Smooth muscle cell of the brain vasculature (primary cell): ENCODE data around the gene PRDM15.

ENCODE experiments used
- DNase-seq: peaks from one replicate; pipeline ENCODE4 v3.0.0-alpha.2; 2012; ENCODE audit warnings: low read depth, low spot score

PRDM15 gene

DNA sequence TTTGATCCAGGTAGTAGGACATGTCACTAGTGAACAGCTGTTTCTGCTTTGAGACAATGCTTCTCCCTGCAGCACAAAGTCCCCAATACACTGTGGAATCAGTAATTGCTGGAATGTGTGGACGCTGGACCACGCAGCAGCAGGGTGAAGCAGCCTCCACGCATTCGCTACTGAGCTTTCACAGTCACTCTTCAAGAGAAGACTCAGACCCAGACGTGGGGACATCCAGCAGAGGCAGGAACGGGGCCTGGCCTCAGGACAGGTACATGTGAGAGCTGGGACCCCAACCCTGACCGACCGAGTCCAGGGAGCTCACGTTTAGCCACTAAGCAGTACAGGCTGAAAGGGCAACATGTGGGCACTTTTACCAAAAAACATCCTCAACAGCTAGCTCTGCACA, 34.1 kb upstream of the PRDM15 start:
- no peak for DNase-seq

DNA sequence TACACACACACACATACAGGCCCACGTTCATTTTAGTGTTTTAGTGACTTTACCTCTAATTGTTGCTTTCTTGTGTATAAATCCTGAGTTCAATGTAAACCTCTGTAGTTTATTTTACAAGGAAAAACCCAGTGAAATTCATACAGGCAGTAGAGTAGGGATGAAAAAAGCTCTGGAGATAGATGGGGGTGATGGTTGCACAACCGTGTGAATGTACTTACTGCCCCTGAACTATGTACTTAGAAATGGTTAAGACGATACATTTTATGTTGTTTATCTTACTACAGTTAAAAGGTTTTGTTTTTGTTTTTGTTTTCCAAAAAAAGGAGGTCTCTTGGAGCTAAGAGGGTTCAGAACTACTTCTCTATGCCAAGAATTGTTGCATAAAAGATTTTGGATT, 29.7 kb upstream of the PRDM15 start:
- DNase-seq, result no peak

DNA sequence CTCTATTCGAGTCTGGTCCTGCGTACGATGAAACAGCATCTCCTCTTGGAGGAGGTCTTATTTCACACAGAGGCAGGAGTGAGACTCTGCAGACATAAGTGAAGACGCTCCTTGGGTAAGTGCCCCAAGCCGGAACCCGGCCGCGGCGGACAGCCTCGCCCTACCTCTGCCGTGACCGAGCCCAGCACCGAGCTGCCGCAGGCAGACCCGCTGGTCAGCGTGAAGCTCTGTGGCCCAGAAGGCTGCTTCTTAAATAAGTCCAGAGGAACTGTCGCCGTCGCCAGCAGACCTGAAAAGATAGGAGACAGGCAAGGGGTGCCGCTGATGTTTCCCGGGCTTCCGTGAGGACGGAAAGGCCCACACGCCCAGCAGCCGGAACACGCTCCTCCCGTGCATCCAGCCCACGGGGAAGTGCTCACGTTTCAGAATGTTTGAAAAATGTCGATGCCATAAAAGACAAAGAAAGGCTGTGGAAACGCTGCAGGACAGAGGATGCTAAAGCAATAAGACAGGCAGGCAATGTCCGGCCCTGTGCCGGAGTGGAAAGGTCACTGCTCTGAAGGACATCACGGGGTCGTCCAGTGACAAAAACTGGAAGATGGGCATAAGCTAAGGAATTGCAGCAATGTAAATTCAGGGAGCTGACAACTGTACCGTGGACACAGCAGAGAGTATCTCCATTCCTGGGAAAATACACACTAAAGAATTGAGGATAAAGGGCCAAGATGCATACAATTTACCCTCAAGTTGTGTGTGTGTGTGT, 28.5 kb upstream of the PRDM15 start:
- DNase-seq, result no peak

DNA sequence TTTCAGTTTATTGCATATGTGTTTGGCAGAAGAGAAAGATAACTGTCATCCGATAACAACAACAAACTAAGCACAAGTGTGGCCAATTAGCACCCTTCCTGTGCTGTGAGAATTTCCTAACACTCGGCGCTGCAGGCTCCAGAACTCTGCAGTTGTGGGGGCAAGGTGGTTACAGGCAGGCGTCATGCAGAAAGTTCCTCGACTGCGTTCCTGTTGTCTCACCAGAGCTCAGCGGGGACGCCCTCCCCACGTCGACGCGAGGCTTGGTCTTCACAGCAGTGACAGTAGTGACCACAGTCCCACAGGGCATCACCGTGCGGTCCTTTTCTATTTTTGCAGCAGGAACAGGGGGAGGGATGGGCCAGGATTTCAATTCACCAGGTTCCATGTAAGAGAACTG, 27.6 kb upstream of the PRDM15 start:
- no peak for DNase-seq

DNA sequence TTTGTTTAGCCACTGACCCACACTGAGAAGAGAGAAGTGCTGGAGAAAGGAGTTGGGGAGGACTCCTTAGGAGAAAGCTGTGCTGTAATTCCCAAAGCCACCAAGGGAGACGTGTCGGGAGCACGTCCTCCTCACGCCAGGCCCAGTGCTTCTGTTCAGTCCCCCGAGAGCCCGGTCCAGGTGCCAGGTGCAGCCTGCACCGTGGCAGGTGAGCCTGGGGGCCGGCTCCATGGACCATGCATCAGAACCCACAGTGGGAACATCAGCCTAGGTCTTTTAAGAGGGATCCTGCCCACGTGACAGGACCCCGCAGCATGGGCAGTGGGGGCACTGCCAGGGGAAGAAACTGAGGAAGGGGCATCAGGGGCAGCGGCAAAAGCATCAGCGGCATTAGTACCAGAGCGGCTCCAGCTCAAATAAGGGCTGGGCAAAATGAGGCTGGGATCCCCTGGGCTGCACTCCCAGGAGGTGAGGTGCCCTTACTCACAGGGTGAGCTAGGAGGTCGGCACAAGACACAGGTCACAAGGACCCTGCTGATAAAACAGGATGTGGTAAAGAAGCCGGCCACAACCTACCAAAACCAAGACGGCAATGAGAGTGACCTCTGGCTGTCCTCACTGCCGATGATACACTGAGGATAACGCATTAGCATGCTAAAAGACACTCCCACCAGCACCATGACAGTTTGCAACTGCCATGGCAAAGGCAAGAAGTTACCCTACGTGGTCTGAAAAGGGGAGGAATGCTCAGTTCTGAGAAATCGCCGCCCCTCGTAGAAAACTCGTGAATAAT, 24.6 kb upstream of the PRDM15 start:
- no peak for DNase-seq

DNA sequence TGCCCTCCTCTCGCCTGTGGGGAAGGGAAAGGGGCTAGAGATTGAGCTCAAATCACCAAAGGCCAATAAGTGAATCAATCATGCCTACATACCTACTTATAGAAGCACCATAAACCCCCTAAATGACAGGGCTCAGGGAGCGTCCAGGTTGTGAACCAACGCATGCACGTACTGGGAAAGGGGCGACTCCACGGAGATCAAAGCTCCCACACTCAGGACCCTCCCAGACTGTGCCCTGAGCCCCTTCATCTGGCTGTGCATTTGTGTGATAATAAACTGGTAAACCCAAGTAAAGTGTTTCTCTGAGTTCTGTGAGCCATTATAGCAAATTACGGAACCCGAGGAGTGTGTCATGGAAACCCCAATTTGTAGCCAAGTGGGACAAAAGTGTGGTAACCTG, 23.8 kb upstream of the PRDM15 start:
- no peak for DNase-seq

DNA sequence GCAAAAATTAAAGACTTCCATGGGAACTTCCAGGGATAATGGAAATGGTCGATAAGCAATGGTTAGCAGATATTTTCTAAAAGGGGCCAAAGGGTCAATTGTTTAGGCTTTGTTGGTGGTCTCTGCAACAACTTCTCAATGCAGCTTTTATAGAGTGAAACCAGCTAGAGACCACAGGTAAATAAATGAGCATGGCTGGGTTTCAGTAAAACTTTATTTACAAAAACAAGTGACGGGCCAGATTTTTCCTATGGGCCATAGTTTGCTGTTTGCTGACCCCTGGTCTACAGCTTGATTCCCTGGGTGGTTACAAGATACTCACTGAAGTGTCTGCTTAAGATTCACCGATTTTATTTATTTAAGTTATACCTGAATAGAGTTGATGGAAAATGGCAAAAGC, 22.6 kb upstream of the PRDM15 start:
- no peak for DNase-seq

DNA sequence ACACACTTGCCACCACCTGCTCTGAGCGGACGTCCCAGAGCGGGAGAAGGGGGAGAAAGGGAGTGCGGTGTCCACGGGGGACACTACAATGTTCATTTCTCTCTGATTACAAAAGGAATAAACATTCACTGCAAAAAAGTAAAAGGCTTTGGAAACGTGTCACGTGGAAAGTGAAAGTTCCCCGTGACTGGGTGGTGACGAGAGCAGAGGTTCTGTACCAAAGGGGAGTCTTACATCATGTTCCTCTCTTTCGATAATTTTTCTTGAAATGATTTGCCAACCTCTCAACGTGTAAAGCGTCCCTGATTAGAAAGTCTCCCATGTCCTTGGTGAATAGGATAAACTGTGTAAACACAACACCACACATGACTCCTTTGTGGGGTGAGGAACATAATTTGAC, 22.0 kb upstream of the PRDM15 start:
- no peak for DNase-seq

DNA sequence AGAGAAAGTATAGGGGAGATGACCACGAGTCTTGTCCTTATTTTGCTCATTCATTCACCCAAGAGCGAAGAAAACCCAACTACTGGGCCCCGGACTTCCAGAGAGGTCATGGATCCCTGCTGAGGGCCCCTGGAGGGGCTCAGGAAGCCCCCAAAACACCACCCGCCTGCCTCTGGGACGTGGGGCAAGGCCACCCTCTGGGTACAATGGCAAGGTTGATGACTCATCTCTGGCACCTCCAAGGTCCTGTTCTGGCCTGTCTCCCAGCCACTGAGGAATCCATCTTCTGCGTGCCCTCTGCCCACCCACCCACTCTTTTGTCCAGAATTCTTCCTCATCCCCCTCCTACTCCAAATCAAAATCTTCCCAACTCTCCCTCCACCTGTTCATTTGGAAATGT, 21.3 kb upstream of the PRDM15 start:
- DNase-seq, result no peak

DNA sequence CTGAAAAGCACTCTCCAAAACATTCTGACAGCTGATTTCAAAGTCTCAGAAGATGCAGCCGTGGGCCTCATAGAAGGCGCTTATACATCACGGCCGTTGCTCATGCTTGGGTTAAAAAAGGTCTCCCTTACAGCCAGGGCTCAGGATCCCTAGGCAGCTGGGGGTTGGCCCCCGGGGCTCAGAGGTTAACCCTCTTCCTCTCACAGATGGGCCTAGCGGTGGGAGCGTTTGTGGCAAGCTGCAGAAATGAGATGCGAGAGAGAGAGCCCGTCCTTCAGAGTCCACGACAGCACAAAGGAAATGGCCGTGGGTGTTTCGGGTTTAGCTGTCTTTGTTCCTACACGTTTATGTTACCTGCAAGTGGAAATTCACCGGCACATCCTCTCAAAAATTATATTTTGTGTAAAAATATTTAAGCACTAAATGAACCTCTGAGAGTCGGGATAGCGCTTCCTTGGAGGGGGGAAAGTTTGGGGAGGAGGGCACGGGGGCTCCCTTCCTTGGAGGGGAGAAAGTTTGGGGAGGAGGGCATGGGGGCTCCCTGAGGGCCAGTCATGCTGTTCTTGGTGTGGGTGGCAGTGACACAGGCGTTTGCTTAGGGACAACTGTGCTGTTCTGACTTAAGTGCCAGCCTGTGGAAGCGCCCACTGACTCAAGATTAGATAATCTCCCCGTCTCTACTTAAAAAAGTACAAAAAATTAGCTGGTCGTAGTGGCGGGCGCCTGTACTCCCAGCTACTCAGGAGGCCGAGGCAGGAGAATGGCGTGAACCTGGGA, 20.5 kb upstream of the PRDM15 start:
- no peak for DNase-seq

DNA sequence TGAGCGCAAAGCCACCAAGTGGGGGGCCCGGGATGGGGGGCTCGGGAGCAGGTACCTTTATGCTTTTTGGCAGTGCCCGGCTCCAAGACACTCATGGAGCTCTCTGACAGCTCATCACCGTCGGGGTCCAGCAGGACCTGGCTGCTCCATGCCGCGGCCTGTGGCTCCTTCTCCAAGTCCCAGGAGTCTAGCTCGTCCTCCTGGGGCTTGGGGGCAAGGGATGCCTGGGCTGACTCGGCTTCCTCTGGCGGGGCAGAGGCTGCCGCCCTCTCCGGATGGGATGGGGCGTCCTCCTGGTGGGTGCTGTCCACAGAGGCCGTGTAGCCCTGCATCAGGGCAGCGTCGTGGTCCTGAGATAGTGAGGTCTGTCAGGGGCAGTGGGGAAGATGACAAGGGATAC, 19.9 kb upstream of the PRDM15 start:
- no peak for DNase-seq

DNA sequence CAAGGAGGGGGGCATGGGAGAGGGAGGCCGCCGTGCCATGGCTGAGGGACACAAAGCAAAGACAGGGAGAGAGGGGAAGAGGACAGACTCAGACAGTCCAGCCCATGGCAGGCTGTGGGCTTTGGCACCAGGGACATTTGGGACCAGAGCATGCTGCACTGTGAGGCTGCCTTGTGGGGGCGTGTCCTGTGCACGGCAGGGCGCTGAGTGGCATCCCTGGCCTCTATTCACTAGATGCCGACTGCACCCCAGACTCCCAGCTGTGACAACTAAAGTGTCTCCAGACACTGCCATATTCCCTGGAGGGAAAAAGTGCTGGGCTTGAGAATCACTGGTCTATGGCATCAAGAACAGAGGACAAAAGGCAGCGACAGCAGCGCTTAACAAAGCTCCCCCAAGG, 18.6 kb upstream of the PRDM15 start:
- DNase-seq, result no peak

DNA sequence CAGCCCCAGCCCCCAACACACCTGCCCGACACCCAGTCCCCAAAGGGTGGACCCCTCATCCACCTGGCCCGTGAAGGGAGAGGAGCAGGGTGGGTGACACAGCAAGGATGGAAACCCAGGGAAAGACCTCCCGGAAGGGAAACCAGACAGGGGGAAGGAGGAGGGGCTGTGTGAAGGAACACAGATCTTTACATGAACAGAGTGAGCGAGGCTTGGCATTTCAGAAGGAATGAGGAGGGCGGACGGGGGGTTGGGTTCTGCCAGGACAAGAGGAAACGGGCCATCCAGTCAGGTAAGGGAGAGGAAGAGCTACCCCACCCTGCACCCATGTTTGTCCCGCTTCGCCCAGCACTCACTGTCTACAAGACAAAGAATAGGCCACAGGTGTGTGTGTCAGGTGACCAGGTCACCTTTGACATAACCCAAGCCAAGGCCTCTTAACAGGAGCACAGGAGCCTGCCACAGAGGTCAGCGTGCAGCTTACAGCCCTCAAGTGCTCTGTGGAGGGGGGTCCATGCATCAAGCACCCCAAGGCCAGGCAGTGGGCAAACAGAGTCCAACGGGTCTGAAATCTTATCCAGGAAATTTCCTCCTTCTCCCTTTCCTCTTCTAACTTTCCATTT, 18.0 kb upstream of the PRDM15 start:
- no peak for DNase-seq

DNA sequence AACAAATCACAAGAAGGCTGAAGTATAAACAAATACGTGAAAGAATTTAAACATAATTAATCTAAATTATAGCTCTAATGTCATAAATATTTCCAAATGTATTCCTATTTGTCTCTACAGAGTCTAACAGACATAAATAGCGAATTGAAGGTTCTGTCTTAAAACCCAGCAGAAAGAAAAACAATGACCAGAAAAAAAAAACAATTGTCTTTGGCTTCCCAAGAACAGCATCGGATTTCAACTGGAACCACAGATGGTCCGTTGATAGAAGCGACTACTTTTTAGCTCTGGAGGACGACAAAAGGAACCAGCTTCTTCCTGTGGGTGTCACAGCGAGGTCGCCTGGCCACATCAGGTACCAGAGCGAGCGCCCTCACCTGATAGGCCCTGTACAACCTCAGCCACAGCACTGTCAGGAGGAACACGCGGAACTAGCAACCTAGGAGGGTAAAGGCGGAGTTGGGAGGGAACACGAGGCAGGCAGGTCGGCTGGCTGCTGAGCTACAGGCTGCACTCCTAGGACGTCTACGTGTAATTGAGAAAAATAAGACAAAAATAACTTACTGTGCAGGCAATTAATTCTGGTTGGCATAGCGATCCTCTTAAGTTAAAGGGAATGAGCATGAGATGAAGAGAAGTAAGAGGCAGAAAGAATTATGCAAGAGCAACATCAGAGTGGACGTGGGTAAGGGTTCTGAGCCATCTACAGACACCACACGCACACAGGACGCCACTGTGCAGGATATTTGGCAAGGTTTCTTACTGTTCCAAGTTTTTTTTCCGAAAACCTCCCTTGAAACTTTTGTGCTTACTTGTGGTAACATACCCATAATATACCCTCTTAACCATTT, 16.7 kb upstream of the PRDM15 start:
- DNase-seq, result no peak

DNA sequence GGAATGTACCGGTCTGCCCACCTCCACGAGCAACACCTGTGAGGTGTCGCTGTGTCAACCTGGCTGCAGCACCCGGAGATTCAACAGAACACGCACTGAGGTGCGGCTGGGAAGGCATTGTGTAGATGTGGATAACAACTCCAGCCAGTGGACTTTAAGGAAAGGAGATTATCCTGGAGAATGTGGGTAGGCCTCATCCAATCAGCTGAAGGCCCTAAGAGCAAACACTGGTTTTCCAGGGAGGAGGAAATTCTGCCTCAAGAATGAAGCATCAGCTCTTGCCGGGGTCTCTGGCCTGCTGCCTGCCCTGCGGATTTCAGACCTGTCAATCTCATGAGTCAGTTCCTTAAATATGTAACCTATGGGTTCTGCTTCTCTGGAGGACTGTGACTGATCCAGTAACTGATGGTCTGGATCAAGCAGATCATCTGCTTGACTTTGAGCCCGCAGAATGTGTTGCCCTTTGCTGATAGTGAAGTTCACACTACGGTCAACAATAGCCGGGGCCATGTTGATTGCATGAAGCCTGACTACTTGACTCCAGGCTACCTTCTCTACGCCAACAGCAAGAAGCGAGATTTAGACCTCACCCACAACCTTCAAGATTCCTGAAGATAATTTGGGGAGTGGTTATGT, 15.9 kb upstream of the PRDM15 start:
- DNase-seq, result no peak

DNA sequence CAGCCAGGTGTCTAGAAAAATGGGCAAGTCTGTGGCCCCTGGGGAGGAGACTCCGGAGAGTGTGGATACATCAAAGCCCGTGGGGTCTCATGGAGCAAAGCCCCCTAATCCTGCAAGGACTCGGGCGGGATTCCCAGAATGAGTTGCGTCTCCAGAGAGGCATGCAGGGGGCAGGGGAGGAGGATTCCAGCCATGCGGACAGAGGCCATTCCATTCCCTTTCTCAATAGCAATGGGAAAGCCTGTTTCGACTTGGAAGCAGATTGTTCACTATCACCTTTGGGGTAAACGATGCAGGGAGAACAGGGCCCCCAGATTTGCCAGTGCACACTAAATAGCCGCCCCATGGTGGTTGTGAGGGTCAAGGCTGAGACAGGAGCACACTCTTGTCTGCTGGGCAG, 15.4 kb upstream of the PRDM15 start:
- no peak for DNase-seq

DNA sequence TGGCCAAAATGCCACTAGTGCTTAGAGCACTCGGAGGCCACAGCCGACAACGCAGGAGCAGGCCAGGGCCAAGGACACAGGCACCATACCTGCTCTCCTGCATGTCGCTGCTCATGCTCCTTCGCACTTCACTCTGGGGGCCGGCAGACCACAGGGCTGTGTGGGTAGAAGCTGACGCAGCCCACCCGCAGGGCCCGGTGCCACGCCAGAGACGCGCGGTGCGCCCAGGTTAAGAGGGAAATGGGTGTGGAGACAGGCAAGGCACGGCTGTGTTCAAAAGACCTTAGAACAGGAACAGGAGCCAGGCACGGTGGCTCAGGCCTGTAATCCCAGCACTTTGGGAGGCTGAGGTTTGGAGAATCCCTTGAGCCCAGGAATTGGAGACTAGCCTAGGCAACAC, 13.6 kb upstream of the PRDM15 start:
- no peak for DNase-seq

DNA sequence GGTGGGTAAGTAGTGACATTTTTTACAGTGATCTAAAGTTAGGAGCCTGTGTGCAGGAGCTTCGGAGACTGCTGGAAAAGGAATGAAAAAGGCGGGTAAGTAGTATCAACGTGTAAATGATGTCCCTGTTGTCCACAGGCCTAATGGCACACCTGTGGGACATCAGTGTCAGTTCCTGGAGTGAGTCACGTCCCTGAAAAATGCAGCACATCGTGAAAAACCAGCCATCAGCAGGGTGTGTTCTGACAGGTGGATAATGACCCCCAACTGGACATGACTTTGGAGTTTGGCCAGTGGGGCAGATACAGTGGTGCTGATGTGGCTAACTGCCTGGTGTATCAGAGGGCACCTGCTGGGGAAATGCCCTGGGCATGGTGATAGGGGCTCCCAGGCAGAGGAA, 12.0 kb upstream of the PRDM15 start:
- no peak for DNase-seq

DNA sequence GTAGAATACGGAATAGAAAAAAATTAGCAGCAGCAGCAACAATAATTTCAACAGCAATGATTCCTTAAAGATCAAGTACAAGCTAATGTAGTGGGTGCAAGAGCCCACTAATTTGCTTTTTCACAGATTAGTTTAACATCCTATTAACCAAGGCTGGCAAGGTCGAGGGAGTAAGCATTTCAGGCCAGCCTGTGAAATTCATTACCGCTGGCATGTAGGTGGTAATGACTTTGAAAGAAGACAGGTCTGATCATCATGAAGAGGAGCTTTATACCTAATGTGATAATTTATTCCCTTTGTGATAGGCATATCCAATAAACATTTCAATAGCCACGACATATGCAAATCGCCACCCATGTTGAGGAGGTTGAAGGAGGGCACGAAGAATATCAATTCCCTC, 11.2 kb upstream of the PRDM15 start:
- DNase-seq, result no peak

DNA sequence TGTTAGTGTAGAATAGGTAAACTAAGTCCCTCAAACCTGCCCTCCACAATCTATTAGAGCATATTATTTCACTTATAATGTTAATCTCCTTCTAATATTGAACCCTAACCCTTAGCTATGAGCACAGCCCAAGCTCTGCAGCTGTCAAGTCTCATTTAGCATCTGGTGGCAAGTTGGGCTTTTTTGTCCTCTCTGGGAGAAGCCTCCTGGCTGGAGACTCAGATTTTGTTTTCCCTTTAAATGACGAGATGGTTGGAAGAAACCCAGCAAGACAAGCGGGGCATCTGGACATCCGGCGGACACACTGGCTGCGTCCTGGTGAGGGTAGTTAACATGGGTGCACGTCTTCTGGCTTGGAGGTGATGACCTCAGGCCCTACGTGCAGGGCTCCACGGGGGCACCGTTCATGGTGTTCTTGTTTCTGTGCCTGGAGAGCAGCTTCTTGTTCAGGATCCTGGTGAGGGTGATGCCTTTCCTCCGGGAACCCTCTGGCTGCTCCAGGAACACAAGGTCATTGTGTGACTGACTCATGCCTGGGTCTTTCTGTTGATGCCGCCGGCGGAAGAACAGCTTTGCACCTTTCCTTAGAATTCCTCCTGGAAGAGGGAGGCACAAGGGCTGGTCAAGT, 9.7 kb upstream of the PRDM15 start:
- peak; percentile 73 for DNase-seq
